SK-N-SH (cell line): ENCODE data around the gene ALOX5AP. TPM values are rescaled to one million over a fixed set of nuclear protein-coding genes. Genes with fewer than 3 reads are reported as not detected.

Experiments used
- CTCF ChIA-PET: fragments of 300-600, 350-600 bp; formaldehyde crosslinking; extraction: SDS; loops from one replicate; lab custom pipeline; 2021; lab: Yijun Ruan, JAX
- POLR2A ChIA-PET: fragments of 350-600 bp; sonication (Branson Sonifier 250); formaldehyde crosslinking; extraction: SDS; loops from one replicate; lab custom pipeline; 2020; ENCODE audit warnings: antibody characterized with exemption, inconsistent platforms; lab: Yijun Ruan, JAX
- DNase-seq: peaks from one replicate; pipeline ENCODE4 v3.0.0; 2012
- H2AFZ ChIP-seq: fragments of 200-600 bp; sonication (generic); 2 replicates; pipeline ENCODE4 v1.8.1; 2016; ENCODE audit warnings: antibody characterized with exemption, mild to moderate bottlenecking, low read depth
- H3F3A ChIP-seq: fragments of 200-600 bp; sonication (generic); replicated peaks from 2 replicates; pipeline ENCODE3; 2016; ENCODE audit warnings: antibody characterized with exemption, mild to moderate bottlenecking; ENCODE audit not compliant: insufficient read depth
- H3K27ac ChIP-seq, 2 experiments: fragments of 200-500 bp in 1 of 2; fragments of 200-600 bp in 1 of 2; sonication (Bioruptor generic) in 1 of 2; sonication (generic), shearing (Covaris generic) in 1 of 2; 2 replicates each; pipeline versions ENCODE4 v1.5.1 to v1.6.1; 2014 to 2016; ENCODE audit warnings: low read depth in 2 of 2, inconsistent platforms in 1 of 2, low read length in 1 of 2, mild to moderate bottlenecking in 1 of 2, mixed read lengths in 1 of 2
- H3K27me3 ChIP-seq: fragments of 200-600 bp; sonication (generic), shearing (Covaris generic); 2 replicates; pipeline ENCODE4 v1.6.1; 2016; ENCODE audit warnings: mixed run types; ENCODE audit not compliant: insufficient read depth
- H3K36me3 ChIP-seq, 2 experiments: fragments of 200-500 bp in 1 of 2; fragments of 200-600 bp in 1 of 2; sonication (Bioruptor generic) in 1 of 2; sonication (generic) in 1 of 2; replicated peaks in 1 of 2; 2 replicates each; pipeline versions ENCODE3 to v1.5.1; 2014 to 2016; ENCODE audit warnings: low read length in 1 of 2, mild to moderate bottlenecking in 1 of 2; ENCODE audit not compliant: insufficient read depth in 2 of 2, control insufficient read depth in 1 of 2
- H3K4me1 ChIP-seq, 2 experiments: fragments of 200-500 bp in 1 of 2; fragments of 200-600 bp in 1 of 2; sonication (Bioruptor generic) in 1 of 2; sonication (generic), shearing (Covaris generic) in 1 of 2; 2 replicates each; pipeline versions ENCODE4 v1.5.1 to v1.6.1; 2014 to 2016; ENCODE audit warnings: low read depth in 1 of 2, low read length in 1 of 2, mixed run types in 1 of 2; ENCODE audit not compliant: insufficient read depth in 2 of 2, control insufficient read depth in 1 of 2
- H3K4me2 ChIP-seq: fragments of 200-600 bp; sonication (generic), shearing (Covaris generic); 2 replicates; pipeline ENCODE4 v1.6.1; 2017; ENCODE audit warnings: mixed run types
- H3K4me3 ChIP-seq, 2 experiments: fragments of 200-500 bp in 1 of 2; fragments of 200-600 bp in 1 of 2; sonication (Bioruptor generic) in 1 of 2; sonication (generic), shearing (Covaris generic) in 1 of 2; 2 replicates each; pipeline versions ENCODE4 v1.5.1 to v1.8.1; 2014 to 2016; ENCODE audit warnings: low read depth in 2 of 2, inconsistent platforms in 1 of 2, low read length in 1 of 2, mild to moderate bottlenecking in 1 of 2, mixed read lengths in 1 of 2, moderate library complexity in 1 of 2
- H3K79me2 ChIP-seq: fragments of 200-600 bp; sonication (generic); 2 replicates; pipeline ENCODE4 v1.8.1; 2017; ENCODE audit warnings: mild to moderate bottlenecking; ENCODE audit not compliant: insufficient read depth
- H3K9ac ChIP-seq: fragments of 200-600 bp; sonication (generic); 2 replicates; pipeline ENCODE4 v1.6.1; 2017; ENCODE audit warnings: mixed run types
- H3K9me2 ChIP-seq: fragments of 200-600 bp; sonication (generic); 2 replicates; pipeline ENCODE4 v1.6.1; 2017; ENCODE audit warnings: mixed run types
- H3K9me3 ChIP-seq: fragments of 200-600 bp; sonication (generic); 2 replicates; pipeline ENCODE4 v1.6.1; 2017; ENCODE audit warnings: mixed run types, mild to moderate bottlenecking, moderate library complexity
- H4K20me1 ChIP-seq: fragments of 200-600 bp; sonication (generic); 2 replicates; pipeline ENCODE4 v1.6.1; 2017; ENCODE audit warnings: mild to moderate bottlenecking, mixed run types; ENCODE audit not compliant: insufficient read depth
- CHD2 ChIP-seq: fragments of 150-350 bp; IDR thresholded peaks from 2 replicates; pipeline ENCODE4 v1.6.1; 2018; ENCODE audit warnings: low read length; ENCODE audit not compliant: partially characterized antibody
- EZH2phosphoT487 ChIP-seq: fragments of 200-600 bp; sonication (generic); IDR thresholded peaks from 2 replicates; pipeline ENCODE4 v1.6.1; 2017; ENCODE audit warnings: low read depth, mixed run types, mild to moderate bottlenecking, antibody characterized with exemption, moderate library complexity, borderline replicate concordance
- FOXJ3 ChIP-seq: sonication (generic); formaldehyde crosslinking; IDR thresholded peaks from 2 replicates; pipeline ENCODE4 v1.5.1; 2020; ENCODE audit warnings: mild to moderate bottlenecking, missing genetic modification reagents
- FOXM1 ChIP-seq: IDR thresholded peaks from 2 replicates; pipeline ENCODE4 v1.4.0; 2012; ENCODE audit warnings: low read depth, mild to moderate bottlenecking
- GABPA ChIP-seq: IDR thresholded peaks from 2 replicates; pipeline ENCODE4 v1.4.0; 2012; ENCODE audit warnings: low read depth, mild to moderate bottlenecking
- GATA2 ChIP-seq: sonication (generic); formaldehyde crosslinking; IDR thresholded peaks from 2 replicates; pipeline ENCODE4 v1.5.0; 2020; ENCODE audit warnings: mild to moderate bottlenecking, missing genetic modification reagents
- JUND ChIP-seq: IDR thresholded peaks from 2 replicates; pipeline ENCODE4 v1.4.0; 2012
- NRF1 ChIP-seq: IDR thresholded peaks from 2 replicates; pipeline ENCODE4 v1.6.1; 2012; ENCODE audit warnings: low read depth, mild to moderate bottlenecking, low read length
- PBX3 ChIP-seq: IDR thresholded peaks from 2 replicates; pipeline ENCODE4; 2012
- RAD21 ChIP-seq: IDR thresholded peaks from 2 replicates; pipeline ENCODE4 v1.6.1; 2012; ENCODE audit warnings: mild to moderate bottlenecking, low read length
- RCOR1 ChIP-seq: fragments of 150-350 bp; IDR thresholded peaks from 2 replicates; pipeline ENCODE4 v1.6.1; 2017; ENCODE audit warnings: antibody characterized with exemption, low read length
- RFX5 ChIP-seq: IDR thresholded peaks from 2 replicates; pipeline ENCODE4 v1.6.1; 2012; ENCODE audit warnings: mild to moderate bottlenecking, improper control_type of control experiment, low read length
- SIN3A ChIP-seq: IDR thresholded peaks from 2 replicates; pipeline ENCODE4 v1.6.1; 2012; ENCODE audit warnings: low read depth, mild to moderate bottlenecking, low read length, moderate library complexity, borderline replicate concordance
- TAF1 ChIP-seq: IDR thresholded peaks from 2 replicates; pipeline ENCODE4 v1.6.1; 2012; ENCODE audit warnings: low read depth, mild to moderate bottlenecking, low read length, moderate library complexity, borderline replicate concordance
- TCF12 ChIP-seq: IDR thresholded peaks from 2 replicates; pipeline ENCODE4 v1.4.0; 2012
- TEAD4 ChIP-seq: IDR thresholded peaks from 2 replicates; pipeline ENCODE4 v1.4.0; 2012; ENCODE audit warnings: mild to moderate bottlenecking, borderline replicate concordance; ENCODE audit not compliant: insufficient read depth
- USF1 ChIP-seq: IDR thresholded peaks from 2 replicates; pipeline ENCODE4 v1.4.0; 2012; ENCODE audit warnings: low read depth, borderline replicate concordance
- USF2 ChIP-seq: fragments of 150-350 bp; IDR thresholded peaks from 2 replicates; pipeline ENCODE4 v1.6.1; 2017; ENCODE audit warnings: antibody characterized with exemption, low read length, low read depth, borderline replicate concordance
- YY1 ChIP-seq: IDR thresholded peaks from 2 replicates; pipeline ENCODE4 v1.4.0; 2012; ENCODE audit warnings: low read depth, mild to moderate bottlenecking
- ZBTB33 ChIP-seq: IDR thresholded peaks from 2 replicates; pipeline ENCODE4 v1.4.0; 2012; ENCODE audit warnings: low read depth, borderline replicate concordance
- WGBS: methylation state at CpG from one replicate; pipeline ENCODE4 v1.1.6; 2017; ENCODE audit warnings: low lambda C conversion rate; 5-methylcytosine and 5-hydroxymethylcytosine counted together
- polyA plus RNA-seq, 3 experiments: library from polyadenylated mRNA; depleted of rRNA; stranded (reverse); fragments of >200 nt; gene quantifications; 2 replicates each; pipeline ENCODE4 v1.2.3, GENCODE V29; 2012

The ALOX5AP gene
- polyA plus RNA-seq, 1 of the 3 experiments (the other 2 are of a cell fraction): 1.3 TPM

GRCh38 chr13:30786648-30787047 is 51.3 kb downstream of the ALOX5AP start:
- Histone ChIP-seq H3K9me3 (no peaks in the 10 kb centered on the region), H3K9ac (no peak overlapping the region), H3K79me2 (no peaks in the 10 kb centered on the region), H3K36me3 (no peaks in the 10 kb centered on the region), H3K9me2 (no peaks in the 10 kb centered on the region), H3K4me3 (no peak overlapping the region), H3K4me1 (peaks cover 3 to 12% of the 10 kb centered on the region in 2 experiments; a peak in 2 of 4 replicates), H4K20me1 (no peaks in the 10 kb centered on the region), H3K27ac (no peak overlapping the region), H2AFZ (no peak overlapping the region), H3K4me2 (no peak overlapping the region), H3F3A (no peaks in the 10 kb centered on the region), H3K27me3 (no peaks in the 10 kb centered on the region)
- no peak for DNase-seq
- POLR2A ChIA-PET: no interaction called here
- WGBS: 97% methylated on average over 2 of the region's 2 CpGs
- CTCF ChIA-PET: no interaction called here
- TF ChIP-seq TEAD4 (no peak), USF1 (no peak), PBX3 (no peak), NRF1 (no peak), YY1 (no peak), ZBTB33 (no peak), FOXJ3 (no peak), RAD21 (no peak), EZH2phosphoT487 (no peak), FOXM1 (no peak), TCF12 (no peak), RFX5 (no peak), GATA2 (CRISPR knock-in tag) (no peak)

- H3K27me3 ChIP-seq: no peaks in the 10 kb centered on the region
- no peaks in the 10 kb centered on the region for H3K36me3 ChIP-seq
- no peak for DNase-seq
- H3K4me3 ChIP-seq: no peak overlapping the region
- H3K9me2 ChIP-seq: no peaks in the 10 kb centered on the region
- H2AFZ ChIP-seq: no peak overlapping the region
- no peak overlapping the region for H3K27ac ChIP-seq
- H3K79me2 ChIP-seq: no peaks in the 10 kb centered on the region
- ChIA-PET CTCF (interaction anchor here (1.2 to 1.8 kb wide), 5 partner anchors 10 to 257 kb away, joined by 3 to 10 read pairs (median 5); no protein-coding TSS in a partner anchor), POLR2A (no interaction called here)
- H3K9me3 ChIP-seq: no peaks in the 10 kb centered on the region
- H3K9ac ChIP-seq: no peak overlapping the region
- H3K4me1 ChIP-seq: peaks cover 14 to 25% of the 10 kb centered on the region in 2 experiments
- H3K4me2 ChIP-seq: no peak overlapping the region
- peaks cover 3% of the 10 kb centered on the region for H3F3A ChIP-seq
- 90% methylated on average over 14 of the region's 14 CpGs for WGBS
- H4K20me1 ChIP-seq: no peaks in the 10 kb centered on the region
- no peak for TF ChIP-seq JUND
- TF ChIP-seq USF2: no peak
- TF ChIP-seq SIN3A: no peak
- TF ChIP-seq CHD2: no peak
- TF ChIP-seq GABPA: no peak
- no peak for TF ChIP-seq GATA2 (CRISPR knock-in tag)
- TF ChIP-seq USF1: no peak
- TF ChIP-seq RCOR1: no peak
- TF ChIP-seq TAF1: no peak
- TF ChIP-seq ZBTB33: no peak
These were observed 52.6 kb downstream of the ALOX5AP start for GRCh38 chr13:30787738-30788525.
